CD14-positive monocyte (primary cell): ENCODE data around the gene PABPN1L. TPM values are rescaled to one million over a fixed set of nuclear protein-coding genes. Genes with fewer than 3 reads are reported as not detected.

Experiments used
- DNase-seq, 3 donors: peaks; one replicate each; pipeline ENCODE4 v3.0.0-alpha.2; 2011 to 2022
- H2AFZ ChIP-seq: 2 replicates; pipeline ENCODE4 v1.6.0; 2012; ENCODE audit warnings: mild to moderate bottlenecking, low read depth, low read length, inconsistent platforms; ENCODE audit not compliant: insufficient read depth, poor library complexity, severe bottlenecking
- H3K27ac ChIP-seq, 2 donors: 1 replicate in 1 of 2; 2 replicates in 1 of 2; pipeline ENCODE4 v1.5.1; 2012 to 2013; ENCODE audit warnings: low read length in 2 of 2, control low read depth in 1 of 2, inconsistent platforms in 1 of 2, low read depth in 1 of 2, mild to moderate bottlenecking in 1 of 2
- H3K27me3 ChIP-seq, 2 donors: one replicate each; pipeline versions ENCODE4 v1.6.0 to v1.6.1; 2011 to 2013; ENCODE audit warnings: low read length in 2 of 2; ENCODE audit not compliant: control insufficient read depth in 2 of 2, insufficient read depth in 2 of 2
- H3K36me3 ChIP-seq, 2 donors: replicated peaks in 1 of 2; 1 replicate in 1 of 2; 2 replicates in 1 of 2; pipeline versions ENCODE4 v1.5.1 to v1.6.1; 2012 to 2013; ENCODE audit warnings: low read length in 2 of 2, control low read depth in 1 of 2, inconsistent platforms in 1 of 2, mild to moderate bottlenecking in 1 of 2; ENCODE audit not compliant: insufficient read depth in 2 of 2, control insufficient read depth in 1 of 2
- H3K4me1 ChIP-seq, 2 donors: 1 replicate in 1 of 2; 2 replicates in 1 of 2; pipeline versions ENCODE4 v1.5.1 to v1.6.1; 2012 to 2013; ENCODE audit warnings: low read length in 2 of 2, control low read depth in 1 of 2, inconsistent platforms in 1 of 2, mild to moderate bottlenecking in 1 of 2, moderate library complexity in 1 of 2; ENCODE audit not compliant: insufficient read depth in 2 of 2, control insufficient read depth in 1 of 2
- H3K4me2 ChIP-seq: replicated peaks from 2 replicates; pipeline ENCODE3; 2012; ENCODE audit warnings: low read length, moderate library complexity, mild to moderate bottlenecking; ENCODE audit not compliant: poor library complexity, severe bottlenecking; ENCODE audit errors: extremely low read depth
- H3K4me3 ChIP-seq, 3 experiments: fragments of 200-600 bp in 1 of 3; sonication (generic) in 1 of 3; replicated peaks in 1 of 3; 1 replicate in 2 of 3; 2 replicates in 1 of 3; pipeline ENCODE4 v1.5.1; 2011 to 2013; ENCODE audit warnings: low read length in 3 of 3, mild to moderate bottlenecking in 3 of 3, control low read depth in 2 of 3, low read depth in 2 of 3, inconsistent platforms in 1 of 3, moderate library complexity in 1 of 3
- H3K79me2 ChIP-seq: 2 replicates; pipeline ENCODE4 v1.6.0; 2012; ENCODE audit warnings: mild to moderate bottlenecking, control low read depth, inconsistent platforms, low read length, moderate library complexity; ENCODE audit not compliant: insufficient read depth
- H3K9ac ChIP-seq: 2 replicates; pipeline ENCODE4 v1.6.0; 2017; ENCODE audit warnings: low read length, mild to moderate bottlenecking; ENCODE audit not compliant: insufficient read depth, poor library complexity, severe bottlenecking
- H3K9me3 ChIP-seq, 2 donors: replicated peaks in 1 of 2; 1 replicate in 1 of 2; 2 replicates in 1 of 2; pipeline versions ENCODE4 v1.5.1 to v1.6.1; 2012 to 2013; ENCODE audit warnings: low read length in 2 of 2, control low read depth in 1 of 2; ENCODE audit not compliant: control insufficient read depth in 1 of 2, insufficient read depth in 1 of 2
- H4K20me1 ChIP-seq: 2 replicates; pipeline ENCODE4 v1.6.0; 2012; ENCODE audit warnings: mild to moderate bottlenecking, low read length, control low read depth, moderate library complexity; ENCODE audit not compliant: insufficient read depth
- H3K27ac Mint-ChIP-seq, 7 donors: one replicate each; pipeline ENCODE4 v1.8.0; 2020; ENCODE audit warnings: mild to moderate bottlenecking in 7 of 7, mixed read lengths in 7 of 7, moderate library complexity in 6 of 7, inconsistent platforms in 2 of 7
- H3K27me3 Mint-ChIP-seq, 3 donors: one replicate each; pipeline ENCODE4 v1.8.0; 2021 to 2022; ENCODE audit warnings: low read depth in 3 of 3, mild to moderate bottlenecking in 3 of 3, mixed read lengths in 3 of 3, moderate library complexity in 3 of 3, inconsistent platforms in 1 of 3
- H3K36me3 Mint-ChIP-seq, 2 donors: one replicate each; pipeline ENCODE4 v1.8.0; 2020; ENCODE audit warnings: mixed read lengths in 2 of 2, inconsistent platforms in 1 of 2, mild to moderate bottlenecking in 1 of 2
- H3K4me1 Mint-ChIP-seq: one replicate; pipeline ENCODE4 v1.8.0; 2020; ENCODE audit warnings: mild to moderate bottlenecking, mixed read lengths
- H3K4me3 Mint-ChIP-seq, 2 donors: one replicate each; pipeline ENCODE4 v1.8.0; 2020; ENCODE audit warnings: mild to moderate bottlenecking in 2 of 2, mixed read lengths in 2 of 2, moderate library complexity in 1 of 2
- H3K9me3 Mint-ChIP-seq, 7 donors: one replicate each; pipeline ENCODE4 v1.8.0; 2020 to 2022; ENCODE audit warnings: mixed read lengths in 7 of 7, mild to moderate bottlenecking in 6 of 7, moderate library complexity in 6 of 7, inconsistent platforms in 2 of 7
- CTCF ChIP-seq: fragments of 200-600 bp; IDR thresholded peaks from one replicate; pipeline ENCODE4 v1.8.0; 2022; ENCODE audit warnings: antibody characterized with exemption, mild to moderate bottlenecking
- WGBS: methylation state at CpG from one replicate; pipeline ENCODE4 v1.1.5; 2013; ENCODE audit warnings: missing lambda C conversion rate; ENCODE audit not compliant: insufficient coverage; 5-methylcytosine and 5-hydroxymethylcytosine counted together
- intact Hi-C, 2 donors: fragments of 100-400 bp; cut with micrococcal nuclease; formaldehyde crosslinking; loops; one replicate each; pipeline versions ENCODE4 v1.15.0 to v1.15.1; 2023
- polyA plus RNA-seq, 3 donors: library from polyadenylated mRNA; depleted of rRNA in 1 of 3; unstranded in 2 of 3; stranded (reverse) in 1 of 3; fragments of 300-500 nt in 2 of 3; fragments of >200 nt in 1 of 3; fragmentation: Illumina TruSeq in 2 of 3; gene quantifications; 1 replicate in 2 of 3; 2 replicates in 1 of 3; pipeline ENCODE4 v1.2.3, GENCODE V29; 2012 to 2021

Gene PABPN1L
- polyA plus RNA-seq, 3 donors, result 0.39 TPM; not detected in 2

GRCh38 chr16:88863426-88863825 lies 3.0 kb downstream of the PABPN1L start:
- Histone ChIP-seq H3K27me3 (no peaks in the 10 kb centered on the region), H3K4me1 (peaks cover 0 to under 1% of the 10 kb centered on the region in 2 donors), H4K20me1 (peaks cover 7% of the 10 kb centered on the region), H3K36me3 (peaks cover 37 to 44% of the 10 kb centered on the region in 2 donors), H3K9me3 (no peaks in the 10 kb centered on the region), H3K9ac (no peak overlapping the region), H3K4me3 (no peak overlapping the region), H3K79me2 (peaks cover 3% of the 10 kb centered on the region), H3K27ac (no peak overlapping the region), H2AFZ (no peak overlapping the region), H3K4me2 (no peak overlapping the region)
- Mint-ChIP-seq H3K27ac (no peak overlapping the region), H3K27me3 (peaks cover 0 to 5% (median 2%) of the 10 kb centered on the region in 3 donors), H3K4me3 (no peak overlapping the region), H3K36me3 (peaks cover 40 to 48% of the 10 kb centered on the region in 2 donors), H3K9me3 (peaks cover 0 to 2% (median 0%) of the 10 kb centered on the region in 7 donors), H3K4me1 (peaks cover 9% of the 10 kb centered on the region)
- intact Hi-C loops, result loop anchor here in 1 of 2 donors (5.0 kb wide), 1 partner anchor 126 kb away; no protein-coding TSS in a partner anchor
- 93% methylated on average over 12 of the region's 13 CpGs for WGBS
- TF ChIP-seq CTCF, result no peak
- no peak for DNase-seq

GRCh38 chr16:88862968-88863367 lies 3.5 kb downstream of the PABPN1L start:
- H3K9me3 Mint-ChIP-seq, result no peaks in the 10 kb centered on the region
- no peak for TF ChIP-seq CTCF
- Histone ChIP-seq H3K4me3 (no peak overlapping the region), H2AFZ (no peak overlapping the region), H3K27ac (no peak overlapping the region), H4K20me1 (peaks cover 12% of the 10 kb centered on the region), H3K36me3 (peaks cover 37 to 44% of the 10 kb centered on the region in 2 donors), H3K27me3 (no peaks in the 10 kb centered on the region), H3K79me2 (peaks cover 7% of the 10 kb centered on the region), H3K9me3 (no peaks in the 10 kb centered on the region), H3K4me1 (peaks cover 3 to 6% of the 10 kb centered on the region in 2 donors), H3K4me2 (no peak overlapping the region), H3K9ac (no peak overlapping the region)
- H3K4me1 Mint-ChIP-seq, result peaks cover 13% of the 10 kb centered on the region
- no peak overlapping the region for H3K27ac Mint-ChIP-seq
- peaks cover 0 to 5% (median 2%) of the 10 kb centered on the region in 3 donors for H3K27me3 Mint-ChIP-seq
- intact Hi-C loops, result loop anchor here in 1 of 2 donors (5.0 kb wide), 1 partner anchor 126 kb away; no protein-coding TSS in a partner anchor
- no peak for DNase-seq
- peaks cover 40 to 49% of the 10 kb centered on the region in 2 donors for H3K36me3 Mint-ChIP-seq
- no peak overlapping the region for H3K4me3 Mint-ChIP-seq
- 100% methylated on average over 4 of the region's 25 CpGs for WGBS
